22Rv1 (cell line): Measurements from ENCODE around the gene MORN5.

Source experiments
- H3K27ac ChIP-seq: fragments of 450-650 bp; 2 replicates; pipeline ENCODE4 v1.5.1; 2017
- CTCF ChIP-seq: fragments of 450-650 bp; IDR thresholded peaks from 2 replicates; pipeline ENCODE4 v1.5.1; 2017; ENCODE audit warnings: mild to moderate bottlenecking
- ZFX ChIP-seq: fragments of 450-650 bp; IDR thresholded peaks from 2 replicates; pipeline ENCODE4 v1.6.1; 2017; ENCODE audit warnings: antibody characterized with exemption, borderline replicate concordance

Gene MORN5

GRCh38 chr9:122130837-122131236 is 28.9 kb upstream of the MORN5 start:
- TF ChIP-seq ZFX (no peak), CTCF (no peak)
- no peak overlapping the region for H3K27ac ChIP-seq

- no peak for TF ChIP-seq ZFX
- TF ChIP-seq CTCF, result no peak
- H3K27ac ChIP-seq, result no peak overlapping the region
Measured at GRCh38 chr9:122131401-122132001, 28.2 kb upstream of the MORN5 start.

- H3K27ac ChIP-seq, result no peak overlapping the region
- TF ChIP-seq ZFX, result no peak
- no peak for TF ChIP-seq CTCF
Measured at GRCh38 chr9:122132539-122132938, 27.2 kb upstream of the MORN5 start.

GRCh38 chr9:122133263-122133983 is 26.3 kb upstream of the MORN5 start:
- H3K27ac ChIP-seq, result no peak overlapping the region
- TF ChIP-seq ZFX (no peak), CTCF (no peak)

GRCh38 chr9:122133984-122134535 is 25.6 kb upstream of the MORN5 start:
- TF ChIP-seq ZFX (no peak), CTCF (no peak)
- H3K27ac ChIP-seq, result no peak overlapping the region

GRCh38 chr9:122134822-122135528 is 24.7 kb upstream of the MORN5 start:
- H3K27ac ChIP-seq, result no peak overlapping the region
- TF ChIP-seq CTCF (no peak), ZFX (no peak)

- H3K27ac ChIP-seq, result no peak overlapping the region
- no peak for TF ChIP-seq CTCF
- no peak for TF ChIP-seq ZFX
Measured at GRCh38 chr9:122135529-122135859, 24.2 kb upstream of the MORN5 start.
